HAP-1 (cell line): ENCODE data around the gene CAMK1D.
"Not testable (repeated sequence)": the region's sequence is repeated elsewhere in the genome, so short reads cannot be mapped to it uniquely, and the experiment has no call there.

Experiments
- DNase-seq, 2 experiments: peaks; one replicate each; pipeline ENCODE4 v3.0.0-alpha.2; 2016 to 2020; ENCODE audit warnings: low spot score in 2 of 2
- H3K27me3 ChIP-seq: fragments of 250-450 bp; sonication (Bioruptor Pico); 2 replicates; pipeline ENCODE4 v1.5.1; 2020; ENCODE audit warnings: low read depth, mild to moderate bottlenecking, moderate library complexity
- H3K36me3 ChIP-seq: fragments of 250-450 bp; sonication (Bioruptor Pico); replicated peaks from 2 replicates; pipeline ENCODE4 v1.5.1; 2020; ENCODE audit warnings: mild to moderate bottlenecking
- H3K4me1 ChIP-seq: fragments of 250-450 bp; sonication (Bioruptor Pico); 2 replicates; pipeline ENCODE4 v1.5.1; 2020; ENCODE audit warnings: mild to moderate bottlenecking
- H3K4me3 ChIP-seq: fragments of 250-450 bp; sonication (Bioruptor Pico); 2 replicates; pipeline ENCODE4 v1.5.1; 2020; ENCODE audit warnings: mild to moderate bottlenecking, moderate library complexity
- H3K9me3 ChIP-seq: fragments of 250-450 bp; sonication (Bioruptor Pico); 2 replicates; pipeline ENCODE4 v1.5.1; 2020; ENCODE audit warnings: mild to moderate bottlenecking, moderate library complexity
- in situ Hi-C: fragments of 300-500 bp; cut with MboI; formaldehyde crosslinking; loops from 3 replicates; pipeline ENCODE4 v1.14.3; 2020; ENCODE audit warnings: low sequenced_read_pairs, inconsistent platforms, mixed read lengths

The CAMK1D gene

DNA sequence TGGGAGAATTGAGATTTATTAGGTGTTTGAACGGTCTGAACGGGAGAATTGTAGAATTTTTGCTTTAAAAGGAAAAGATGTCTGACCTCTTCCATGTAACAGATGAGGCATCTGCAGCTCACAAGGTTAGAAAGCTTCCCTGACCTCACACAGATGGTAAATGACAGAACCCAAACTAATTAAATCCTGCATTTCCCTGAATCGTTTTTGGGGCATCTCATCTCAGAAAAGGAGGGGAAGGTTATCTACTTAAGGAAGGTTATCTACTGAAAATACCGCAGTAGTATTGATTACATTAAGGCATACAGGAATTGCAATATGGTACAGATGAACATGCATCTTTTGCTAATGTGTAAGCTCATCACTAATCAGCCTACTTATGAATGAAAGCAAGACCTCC lies 373.9 kb downstream of the CAMK1D start:
- in situ Hi-C loops, result loop anchor here (25.0 kb wide), 1 partner anchor 339 kb away; no protein-coding TSS in a partner anchor
- peaks cover 11% of the 10 kb centered on the region for H3K4me1 ChIP-seq

DNA sequence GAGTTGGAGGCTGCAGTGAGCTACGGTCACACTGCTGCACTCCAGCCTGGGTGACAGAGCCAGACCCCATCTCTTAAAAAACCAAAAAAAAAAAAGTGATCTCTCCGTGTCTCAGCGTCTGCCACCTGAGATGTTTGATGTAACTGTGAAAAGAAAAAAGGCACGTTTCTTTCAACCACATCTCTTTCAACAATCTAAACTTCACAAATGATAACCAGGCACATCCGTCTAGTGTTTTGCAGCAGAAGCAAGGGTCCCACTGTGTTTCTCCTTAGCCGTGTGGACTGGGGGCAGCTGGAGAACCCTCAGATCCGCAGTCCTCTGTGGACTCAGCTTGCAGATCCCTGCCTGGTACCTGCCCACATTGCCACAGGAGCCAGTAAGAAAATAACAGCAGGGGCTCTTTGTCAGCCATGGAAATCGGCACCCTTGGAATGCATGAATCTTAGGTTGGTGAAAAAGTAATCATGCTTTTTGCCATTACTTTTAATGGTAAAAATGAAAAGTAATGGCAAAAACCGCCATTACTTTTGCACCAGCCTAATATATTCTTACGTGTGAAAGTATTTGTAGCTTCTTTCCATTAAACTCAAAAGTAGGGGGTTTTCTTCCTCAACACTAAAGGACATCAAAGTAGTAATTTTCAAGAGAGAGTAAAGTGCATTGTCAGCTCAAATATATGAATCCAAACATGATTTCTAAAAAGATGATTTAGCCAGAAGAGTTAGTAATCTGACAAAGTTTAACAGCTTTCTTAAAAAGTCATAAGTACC lies 375.6 kb downstream of the CAMK1D start:
- DNase-seq, result no peak
- Histone ChIP-seq H3K9me3 (no peaks in the 10 kb centered on the region), H3K27me3 (no peaks in the 10 kb centered on the region), H3K4me3 (no peak overlapping the region), H3K36me3 (no peaks in the 10 kb centered on the region), H3K4me1 (peaks cover 10% of the 10 kb centered on the region)
- in situ Hi-C loops, result loop anchor here (25.0 kb wide), 1 partner anchor 337 kb away; no protein-coding TSS in a partner anchor

More for the DNA sequence above, 373.9 kb downstream of the CAMK1D start:
- Histone ChIP-seq H3K9me3 (no peaks in the 10 kb centered on the region; the same call in 1 of the 2 replicates), H3K36me3 (no peaks in the 10 kb centered on the region), H3K4me3 (no peak overlapping the region), H3K27me3 (peaks cover 2% of the 10 kb centered on the region; the same call in 1 of the 2 replicates)
- no peak for DNase-seq

DNA sequence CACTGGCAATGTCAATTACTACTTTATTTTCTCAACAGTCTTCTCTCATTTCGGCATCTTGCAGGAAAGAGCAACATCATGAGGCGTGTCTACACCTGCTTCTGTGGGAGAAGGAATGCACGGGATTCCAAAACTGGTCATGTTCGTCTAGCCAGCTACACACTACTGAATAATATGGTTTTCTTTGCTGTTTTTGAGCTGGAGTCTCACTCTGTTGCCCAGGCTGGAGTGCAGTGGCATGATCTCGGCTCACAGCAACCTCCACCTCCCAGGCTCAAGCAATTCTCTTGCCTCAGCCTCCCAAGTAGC lies 376.2 kb downstream of the CAMK1D start:
- H3K4me3 ChIP-seq, H3K9me3 ChIP-seq, DNase-seq, H3K36me3 ChIP-seq, H3K27me3 ChIP-seq, in situ Hi-C loops, H3K4me1 ChIP-seq: not testable (repeated sequence)

GRCh38 chr10:12726971-12727831 lies 377.9 kb downstream of the CAMK1D start:
- Histone ChIP-seq H3K27me3 (no peaks in the 10 kb centered on the region), H3K9me3 (no peaks in the 10 kb centered on the region), H3K4me1 (no peaks in the 10 kb centered on the region), H3K4me3 (no peak overlapping the region), H3K36me3 (no peaks in the 10 kb centered on the region)
- no peak for DNase-seq
- in situ Hi-C loops, result no loop called here

- Histone ChIP-seq H3K4me1 (no peaks in the 10 kb centered on the region), H3K4me3 (no peak overlapping the region), H3K9me3 (no peaks in the 10 kb centered on the region), H3K36me3 (no peaks in the 10 kb centered on the region), H3K27me3 (no peaks in the 10 kb centered on the region)
- in situ Hi-C loops, result no loop called here
- DNase-seq, result no peak
These were observed 378.5 kb downstream of the CAMK1D start for GRCh38 chr10:12727832-12728215.

GRCh38 chr10:12728494-12728893 lies 379.1 kb downstream of the CAMK1D start:
- in situ Hi-C loops, result no loop called here
- H3K4me3 ChIP-seq, result no peak overlapping the region
- no peak for DNase-seq
- no peaks in the 10 kb centered on the region for H3K36me3 ChIP-seq
- no peaks in the 10 kb centered on the region for H3K9me3 ChIP-seq
- H3K27me3 ChIP-seq, result no peaks in the 10 kb centered on the region
- H3K4me1 ChIP-seq, result peaks cover 5% of the 10 kb centered on the region; the same call in 1 of the 2 replicates

- peak in 1 of 2 experiments; percentile 63 for DNase-seq
- in situ Hi-C loops, result no loop called here
- H3K9me3 ChIP-seq, result no peaks in the 10 kb centered on the region
- H3K27me3 ChIP-seq, result no peaks in the 10 kb centered on the region
- no peak overlapping the region for H3K4me3 ChIP-seq
- peaks cover 6% of the 10 kb centered on the region; the same call in 1 of the 2 replicates for H3K4me1 ChIP-seq
- no peaks in the 10 kb centered on the region for H3K36me3 ChIP-seq
These were observed 380.5 kb downstream of the CAMK1D start for GRCh38 chr10:12729885-12730284.

DNA sequence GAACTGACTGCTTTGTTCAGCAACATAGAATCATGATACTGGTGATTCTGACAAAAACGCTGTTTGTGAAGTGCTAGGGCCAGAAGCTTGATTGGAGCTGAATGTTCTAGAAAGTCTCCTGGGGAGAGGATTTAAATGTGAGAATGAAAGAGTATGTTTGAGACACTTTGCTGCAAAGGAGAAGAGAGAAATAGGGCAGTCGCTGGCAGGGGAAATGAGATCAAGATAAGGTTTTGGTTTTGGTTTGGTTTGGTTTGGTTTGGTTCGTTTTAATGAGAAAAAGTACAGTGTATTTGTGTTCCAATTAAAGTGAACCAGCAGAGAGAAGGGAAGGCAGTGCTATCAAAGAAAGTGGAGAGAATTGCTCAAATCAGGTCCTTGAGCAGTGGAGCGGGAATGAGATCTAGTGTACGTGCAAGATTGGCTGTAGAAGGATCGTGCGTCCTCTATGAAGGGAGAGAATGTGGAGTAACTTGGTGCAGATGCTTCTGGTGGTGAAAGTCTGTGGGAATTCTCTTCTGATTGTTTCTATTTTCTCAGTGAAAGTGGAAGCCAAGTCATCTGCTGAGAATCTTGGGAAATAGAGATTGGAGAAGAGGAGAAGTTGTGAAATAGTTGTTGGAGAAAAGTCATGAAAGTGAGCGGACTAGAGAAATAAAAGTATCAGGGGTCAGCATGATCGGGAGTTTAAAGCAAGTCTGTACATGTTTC lies 381.6 kb downstream of the CAMK1D start:
- Histone ChIP-seq H3K27me3 (no peaks in the 10 kb centered on the region), H3K4me1 (peaks cover 6% of the 10 kb centered on the region; the same call in 1 of the 2 replicates), H3K4me3 (no peak overlapping the region), H3K36me3 (no peaks in the 10 kb centered on the region), H3K9me3 (no peaks in the 10 kb centered on the region)
- no peak for DNase-seq
- in situ Hi-C loops, result no loop called here

GRCh38 chr10:12733271-12733670 lies 383.9 kb downstream of the CAMK1D start:
- Histone ChIP-seq H3K4me3 (no peak overlapping the region), H3K27me3 (no peaks in the 10 kb centered on the region), H3K36me3 (no peaks in the 10 kb centered on the region), H3K4me1 (peaks cover 6% of the 10 kb centered on the region; the same call in 1 of the 2 replicates), H3K9me3 (no peaks in the 10 kb centered on the region)
- in situ Hi-C loops, result no loop called here
- no peak for DNase-seq

DNA sequence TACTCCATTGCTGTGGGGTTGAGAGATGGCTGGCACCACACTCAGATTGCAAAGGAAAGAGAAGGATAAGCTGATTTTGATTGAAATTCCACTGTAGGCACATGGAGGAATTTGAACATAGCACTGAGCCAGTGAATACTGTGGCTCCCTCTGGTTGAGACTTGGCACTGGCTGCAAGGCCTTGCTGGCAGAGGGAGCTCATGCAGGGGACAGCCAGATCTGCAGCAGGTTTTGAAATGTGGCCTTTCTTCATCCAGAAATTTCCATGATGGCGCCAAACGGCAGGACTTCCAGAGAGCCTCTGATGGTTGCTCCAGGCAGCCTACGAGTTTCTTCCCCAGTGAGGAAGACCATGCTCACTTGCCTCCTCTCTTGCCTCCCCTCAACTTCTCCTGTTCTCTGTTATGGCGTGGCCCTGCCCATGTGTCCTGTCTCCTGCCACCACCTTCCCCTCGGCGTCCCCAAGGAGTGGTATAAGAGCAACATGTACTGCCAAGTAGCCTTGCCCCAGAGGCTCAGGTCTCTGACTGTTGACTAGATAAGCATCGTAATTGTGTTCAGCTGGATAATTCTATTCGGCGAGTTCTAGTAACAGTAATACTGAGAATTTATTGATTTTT lies 386.6 kb downstream of the CAMK1D start:
- Histone ChIP-seq H3K4me1 (peaks cover 6% of the 10 kb centered on the region; the same call in 1 of the 2 replicates), H3K4me3 (no peak overlapping the region), H3K9me3 (no peaks in the 10 kb centered on the region), H3K27me3 (no peaks in the 10 kb centered on the region), H3K36me3 (no peaks in the 10 kb centered on the region)
- in situ Hi-C loops, result no loop called here
- no peak for DNase-seq

DNA sequence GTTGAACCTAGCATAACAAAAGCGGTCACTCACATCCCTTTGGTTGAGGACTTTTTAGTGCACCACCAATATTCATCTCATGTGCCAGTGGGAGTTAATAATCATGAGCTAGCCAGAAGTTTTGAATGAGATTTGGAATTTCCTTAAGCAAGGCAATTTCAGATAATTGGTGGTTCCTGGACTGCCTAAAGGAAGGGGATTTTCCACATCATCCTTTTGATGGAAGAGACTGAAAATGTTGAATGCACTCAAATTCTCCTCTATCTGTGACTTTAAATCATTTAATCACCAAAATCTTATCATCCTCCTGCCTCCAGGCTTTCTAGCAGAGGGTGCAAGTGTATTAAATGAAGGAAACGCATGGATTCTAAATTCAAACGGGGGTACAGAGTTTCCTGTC lies 391.5 kb downstream of the CAMK1D start:
- no peak overlapping the region for H3K4me3 ChIP-seq
- H3K9me3 ChIP-seq, result no peaks in the 10 kb centered on the region
- H3K36me3 ChIP-seq, result no peaks in the 10 kb centered on the region
- DNase-seq, result no peak
- in situ Hi-C loops, result no loop called here
- no peaks in the 10 kb centered on the region for H3K27me3 ChIP-seq
- no peaks in the 10 kb centered on the region for H3K4me1 ChIP-seq

- Histone ChIP-seq H3K27me3 (no peaks in the 10 kb centered on the region), H3K9me3 (no peaks in the 10 kb centered on the region), H3K36me3 (no peaks in the 10 kb centered on the region), H3K4me1 (no peaks in the 10 kb centered on the region), H3K4me3 (no peak overlapping the region)
- in situ Hi-C loops, result no loop called here
- no peak for DNase-seq
These were observed 392.0 kb downstream of the CAMK1D start for GRCh38 chr10:12741360-12741804.

- H3K4me3 ChIP-seq, result no peak overlapping the region
- DNase-seq, result no peak
- H3K27me3 ChIP-seq, result no peaks in the 10 kb centered on the region
- no peaks in the 10 kb centered on the region for H3K4me1 ChIP-seq
- H3K36me3 ChIP-seq, result no peaks in the 10 kb centered on the region
- H3K9me3 ChIP-seq, result no peaks in the 10 kb centered on the region
- in situ Hi-C loops, result no loop called here
These were observed 393.4 kb downstream of the CAMK1D start for GRCh38 chr10:12742771-12743170.
